ENCODE data around the gene CDH23.

- TF ChIP-seq CTCF (IDR thresholded peaks at IDR 0.05) (no peak), EZH2 (IDR thresholded peaks at IDR 0.05; ENCODE audit: borderline replicate concordance, insufficient read depth, low read depth, low read length, poor library complexity, severe bottlenecking) (no peak)
Observed at GRCh38 chr10:71537681-71538080, 141.0 kb downstream of the CDH23 start.
